Progenitor cell of endocrine pancreas (in vitro differentiated cells): ENCODE data around the gene SLC35F3. TPM values are rescaled to one million over a fixed set of nuclear protein-coding genes. Genes with fewer than 3 reads are reported as not detected.

Source experiments
- DNase-seq: peaks from one replicate; pipeline ENCODE4 v3.0.0; 2021; ENCODE audit warnings: low spot score; ENCODE audit not compliant: unreplicated experiment
- H3K27ac Mint-ChIP-seq: 2 replicates; pipeline ENCODE4 v1.8.0; 2021; ENCODE audit warnings: mild to moderate bottlenecking, moderate library complexity, mixed read lengths
- H3K27me3 Mint-ChIP-seq: 2 replicates; pipeline ENCODE4 v1.8.0; 2021; ENCODE audit warnings: mixed read lengths
- H3K36me3 Mint-ChIP-seq: 2 replicates; pipeline ENCODE4 v1.8.0; 2022; ENCODE audit warnings: mixed read lengths; ENCODE audit not compliant: insufficient read depth
- H3K4me1 Mint-ChIP-seq: 2 replicates; pipeline ENCODE4 v1.8.0; 2021; ENCODE audit warnings: low read depth, mixed read lengths
- H3K4me3 Mint-ChIP-seq: 2 replicates; pipeline ENCODE4 v1.8.0; 2021; ENCODE audit warnings: low read depth, mild to moderate bottlenecking, moderate library complexity, mixed read lengths
- H3K9me3 Mint-ChIP-seq: 2 replicates; pipeline ENCODE4 v1.8.0; 2021; ENCODE audit warnings: low read depth, mixed read lengths
- total RNA-seq: library from RNA; stranded (reverse); gene quantifications from 2 replicates; pipeline ENCODE4 v1.2.1, GENCODE V29; 2021
- TF ChIP-seq, protein P1 (sequence below): fragments of 200-600 bp; sonication (generic); IDR thresholded peaks from one replicate; pipeline ENCODE4 v1.5.0; 2021; ENCODE audit warnings: antibody characterized with exemption, mild to moderate bottlenecking; ENCODE audit not compliant: unreplicated experiment

SLC35F3 gene
- total RNA-seq, 1 donor from 2014 or later = 0.74 TPM

DNA sequence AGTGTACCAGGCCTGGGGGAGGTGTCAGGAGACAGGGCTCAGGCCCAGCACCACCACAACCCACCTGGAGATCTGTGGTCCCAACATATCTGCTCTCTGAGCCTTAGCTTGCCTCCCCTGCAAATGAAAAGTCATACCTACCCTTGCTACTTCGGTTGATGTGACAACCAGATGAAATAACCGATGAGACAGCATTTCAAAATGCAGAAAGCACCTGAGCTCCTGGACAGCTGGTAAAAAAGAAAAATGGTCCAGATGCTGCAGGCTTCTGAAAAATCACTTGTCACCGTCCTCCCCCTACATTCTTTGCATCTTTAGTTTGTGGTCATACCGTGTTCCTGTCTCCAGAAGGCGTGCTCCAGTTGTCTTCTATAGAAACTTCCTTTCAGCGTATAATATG, 416.8 kb downstream of the SLC35F3 start:
- Mint-ChIP-seq H3K27me3 (peaks cover 44% of the 10 kb centered on the region), H3K36me3 (no peaks in the 10 kb centered on the region), H3K9me3 (no peaks in the 10 kb centered on the region), H3K4me1 (no peaks in the 10 kb centered on the region), H3K27ac (no peak overlapping the region), H3K4me3 (no peak overlapping the region)
- DNase-seq = no peak
- TF ChIP-seq, protein P1, sequence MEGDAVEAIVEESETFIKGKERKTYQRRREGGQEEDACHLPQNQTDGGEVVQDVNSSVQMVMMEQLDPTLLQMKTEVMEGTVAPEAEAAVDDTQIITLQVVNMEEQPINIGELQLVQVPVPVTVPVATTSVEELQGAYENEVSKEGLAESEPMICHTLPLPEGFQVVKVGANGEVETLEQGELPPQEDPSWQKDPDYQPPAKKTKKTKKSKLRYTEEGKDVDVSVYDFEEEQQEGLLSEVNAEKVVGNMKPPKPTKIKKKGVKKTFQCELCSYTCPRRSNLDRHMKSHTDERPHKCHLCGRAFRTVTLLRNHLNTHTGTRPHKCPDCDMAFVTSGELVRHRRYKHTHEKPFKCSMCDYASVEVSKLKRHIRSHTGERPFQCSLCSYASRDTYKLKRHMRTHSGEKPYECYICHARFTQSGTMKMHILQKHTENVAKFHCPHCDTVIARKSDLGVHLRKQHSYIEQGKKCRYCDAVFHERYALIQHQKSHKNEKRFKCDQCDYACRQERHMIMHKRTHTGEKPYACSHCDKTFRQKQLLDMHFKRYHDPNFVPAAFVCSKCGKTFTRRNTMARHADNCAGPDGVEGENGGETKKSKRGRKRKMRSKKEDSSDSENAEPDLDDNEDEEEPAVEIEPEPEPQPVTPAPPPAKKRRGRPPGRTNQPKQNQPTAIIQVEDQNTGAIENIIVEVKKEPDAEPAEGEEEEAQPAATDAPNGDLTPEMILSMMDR = no peak

DNA sequence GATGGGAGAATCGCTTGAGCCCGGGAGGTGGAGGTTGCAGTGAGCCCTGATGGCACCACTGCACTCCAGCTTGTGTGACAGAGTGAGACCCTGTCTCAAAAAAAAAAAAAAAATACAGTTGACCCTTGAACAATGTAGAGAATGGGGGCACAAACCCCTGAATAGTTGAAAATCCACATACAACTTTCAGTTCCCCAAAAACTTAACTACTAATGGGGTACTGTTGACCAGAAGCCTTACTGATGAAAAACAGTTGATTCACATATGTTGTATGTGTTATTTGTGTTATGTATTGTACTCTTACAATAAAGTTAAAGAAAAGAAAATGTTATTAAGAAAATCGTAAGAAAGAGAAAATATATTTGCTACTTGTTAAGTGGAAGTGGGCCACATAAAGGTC, 417.6 kb downstream of the SLC35F3 start:
- TF ChIP-seq, protein P1 = no peak
- no peak for DNase-seq
- Mint-ChIP-seq H3K4me1 (no peaks in the 10 kb centered on the region), H3K36me3 (no peaks in the 10 kb centered on the region), H3K4me3 (no peak overlapping the region), H3K27ac (no peak overlapping the region), H3K27me3 (peaks cover 50% of the 10 kb centered on the region), H3K9me3 (no peaks in the 10 kb centered on the region)

DNA sequence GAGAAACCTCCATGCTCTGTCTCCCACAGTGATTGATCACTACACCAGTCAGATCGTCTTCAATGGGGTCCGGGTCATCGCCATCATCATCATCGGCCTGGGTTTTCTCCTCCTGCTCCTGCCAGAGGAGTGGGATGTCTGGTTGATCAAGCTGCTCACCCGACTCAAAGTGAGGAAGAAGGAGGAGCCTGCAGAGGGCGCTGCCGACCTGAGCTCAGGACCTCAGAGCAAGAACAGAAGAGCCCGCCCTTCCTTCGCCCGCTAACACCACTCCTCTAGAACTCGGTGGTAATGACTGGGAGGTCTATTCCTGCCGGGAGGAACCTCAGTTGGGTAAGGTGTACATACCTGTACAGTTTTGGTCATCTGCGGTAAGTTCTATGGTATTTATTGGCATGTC, 418.5 kb downstream of the SLC35F3 start:
- no peak for DNase-seq
- H3K27ac Mint-ChIP-seq = no peak overlapping the region
- TF ChIP-seq, protein P1 = peak; percentile 58
- H3K36me3 Mint-ChIP-seq = no peaks in the 10 kb centered on the region
- H3K9me3 Mint-ChIP-seq = no peaks in the 10 kb centered on the region
- H3K4me1 Mint-ChIP-seq = no peaks in the 10 kb centered on the region
- no peak overlapping the region for H3K4me3 Mint-ChIP-seq
- peaks cover 50% of the 10 kb centered on the region for H3K27me3 Mint-ChIP-seq

DNA sequence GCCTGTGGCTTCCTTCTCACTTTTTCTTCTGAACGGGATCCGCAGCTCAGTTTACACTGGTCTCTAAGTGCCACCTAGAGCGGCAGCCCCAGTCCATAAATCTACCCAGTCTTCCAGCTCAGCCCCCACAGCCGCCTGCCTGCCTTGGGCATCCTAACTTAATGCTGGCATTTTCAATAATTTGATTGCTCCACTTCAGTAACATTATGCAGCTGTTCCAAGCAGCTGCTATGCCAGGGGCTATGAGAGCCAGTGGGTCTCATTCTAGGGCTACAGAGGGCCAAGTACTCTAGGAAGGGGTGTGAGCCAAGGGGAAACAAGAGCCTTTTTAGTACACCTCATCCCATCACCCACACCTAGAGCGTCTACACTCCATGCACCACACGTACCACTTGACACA, 420.3 kb downstream of the SLC35F3 start:
- Mint-ChIP-seq H3K36me3 (no peaks in the 10 kb centered on the region), H3K4me1 (no peaks in the 10 kb centered on the region), H3K27ac (no peak overlapping the region), H3K27me3 (peaks cover 44% of the 10 kb centered on the region), H3K4me3 (no peak overlapping the region), H3K9me3 (no peaks in the 10 kb centered on the region)
- DNase-seq = no peak
- TF ChIP-seq, protein P1 = no peak

DNA sequence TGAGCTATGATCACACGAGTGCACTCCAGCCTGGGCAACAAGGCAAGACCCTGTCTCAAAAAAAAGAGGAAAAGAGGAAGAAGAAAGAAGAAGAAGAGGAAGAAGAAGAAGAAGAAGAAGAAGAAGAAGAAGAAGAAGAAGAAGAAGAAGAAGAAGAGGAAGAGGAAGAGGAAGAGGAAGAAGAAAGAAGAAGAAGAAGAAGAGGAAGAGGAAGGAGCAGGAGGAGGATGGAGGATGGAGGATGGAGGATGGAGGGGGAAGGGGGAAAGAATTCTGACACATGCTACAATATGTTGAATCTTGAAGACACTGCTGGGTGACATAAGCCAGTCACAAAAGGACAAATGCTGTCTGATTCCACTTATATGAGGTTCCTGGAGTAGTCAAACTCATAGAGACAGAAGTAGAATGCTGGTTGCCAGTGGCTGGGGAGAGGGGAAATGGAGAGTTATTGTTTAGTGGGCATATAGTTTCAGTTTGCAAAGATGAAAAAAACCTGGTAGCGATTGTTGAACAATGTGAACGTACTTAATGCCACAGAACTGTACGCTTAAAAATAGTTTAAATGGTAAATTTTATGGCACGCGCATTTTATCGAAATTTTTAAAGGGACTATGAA, 421.5 kb downstream of the SLC35F3 start:
- Mint-ChIP-seq H3K27ac (no peak overlapping the region), H3K4me1 (no peaks in the 10 kb centered on the region), H3K27me3 (peaks cover 44% of the 10 kb centered on the region), H3K36me3 (no peaks in the 10 kb centered on the region), H3K4me3 (no peak overlapping the region), H3K9me3 (no peaks in the 10 kb centered on the region)
- TF ChIP-seq, protein P1 = no peak
- no peak for DNase-seq
